HG03095 (cell line): ENCODE data around the gene ROBO2.

Source experiments
- ATAC-seq: cut with Tn5 transposase; IDR thresholded peaks from one replicate; pipeline ENCODE4 v1.9.1; 2021; ENCODE audit warnings: moderate library complexity; ENCODE audit not compliant: unreplicated experiment

Gene ROBO2

GRCh38 chr3:77051591-77051990, 11.7 kb downstream of the ROBO2 start:
- ATAC-seq, result no peak

DNA sequence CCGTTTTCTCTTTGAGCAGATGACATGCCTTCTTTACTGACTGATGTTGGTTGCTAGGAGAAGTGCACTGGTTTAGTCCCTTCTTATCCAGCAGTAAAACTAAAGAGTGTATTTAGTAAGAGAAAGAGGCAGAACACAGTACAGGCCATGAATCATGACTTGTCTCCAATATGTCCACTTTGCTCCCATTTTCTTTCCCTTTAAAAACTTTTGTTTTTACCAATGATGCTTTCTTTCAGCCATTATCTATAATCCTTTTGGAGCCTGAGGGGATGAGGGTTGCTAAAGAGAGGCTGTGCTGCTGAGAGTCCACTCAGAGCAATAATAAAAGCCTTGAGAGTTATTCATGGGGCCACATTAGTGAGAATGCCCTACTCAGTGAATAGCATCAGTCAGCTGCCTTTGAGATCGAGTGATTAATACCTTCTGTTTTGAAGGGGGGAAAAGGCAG, 12.2 kb downstream of the ROBO2 start:
- ATAC-seq, result no peak

- ATAC-seq, result no peak
Measured at GRCh38 chr3:77052733-77053670, 13.1 kb downstream of the ROBO2 start.

DNA sequence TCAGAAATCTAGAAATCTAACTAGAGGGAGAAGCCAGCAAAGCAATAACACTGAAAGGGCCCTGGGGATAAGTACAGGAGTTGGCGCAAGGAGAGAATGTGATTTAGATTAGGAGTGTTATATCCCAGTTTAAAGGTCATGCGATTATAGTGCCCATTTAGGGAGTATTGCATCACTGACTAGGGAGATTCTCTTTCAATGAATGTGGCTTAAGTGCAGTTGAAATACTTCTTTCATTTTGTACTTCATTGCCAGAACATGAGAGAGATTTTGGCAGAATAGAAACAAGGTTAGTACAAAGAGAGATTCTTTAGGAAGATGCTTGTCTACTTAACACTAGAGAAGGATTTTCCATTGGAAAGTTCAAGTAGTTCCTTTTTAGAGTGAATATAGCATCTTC, 13.9 kb downstream of the ROBO2 start:
- ATAC-seq, result no peak

DNA sequence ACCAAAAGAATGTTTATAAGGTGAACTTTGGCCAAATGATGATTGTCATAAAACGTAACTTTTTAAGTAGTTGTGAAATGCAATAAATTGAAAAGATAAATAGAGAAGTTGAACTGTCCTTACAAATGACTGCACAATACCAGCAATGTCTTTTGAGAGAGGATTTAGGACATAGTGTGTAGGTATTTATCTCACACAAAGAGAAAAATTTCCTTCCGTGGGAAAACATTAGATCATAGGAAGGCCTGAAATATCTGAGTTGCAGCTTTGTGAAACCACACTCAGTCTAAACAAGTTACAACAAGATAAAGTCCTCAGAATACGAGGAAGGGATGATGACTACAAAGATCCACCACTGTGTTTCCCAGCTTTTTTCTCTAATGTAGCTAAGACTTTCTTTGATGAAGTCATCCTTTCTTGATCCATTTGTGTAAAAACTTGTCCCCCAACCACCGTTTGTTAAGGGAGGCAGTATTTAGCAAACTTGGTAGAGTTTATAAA, 16.0 kb downstream of the ROBO2 start:
- ATAC-seq, result no peak

- no peak for ATAC-seq
Measured at GRCh38 chr3:77059354-77059753, 19.5 kb downstream of the ROBO2 start.

- no peak for ATAC-seq
Measured at GRCh38 chr3:77063423-77063822, 23.5 kb downstream of the ROBO2 start.

DNA sequence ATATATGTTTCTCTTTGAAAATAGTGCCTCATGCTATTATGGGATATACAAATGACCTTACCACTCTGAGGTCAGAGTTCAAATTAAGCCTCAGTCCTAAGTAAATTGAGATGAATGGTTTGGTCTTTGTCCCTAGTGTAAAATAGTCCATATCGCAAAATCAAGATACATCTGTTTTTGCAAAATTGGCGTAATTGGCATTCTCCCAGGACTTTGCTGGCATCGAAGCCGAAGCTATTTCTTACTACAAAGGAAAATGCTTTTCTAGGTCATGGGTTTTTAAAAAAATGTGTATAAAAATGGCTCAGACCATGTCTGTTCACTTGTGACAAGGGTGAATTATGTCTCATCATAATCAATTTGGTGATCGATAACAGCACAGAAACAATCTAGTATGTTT, 25.9 kb downstream of the ROBO2 start:
- ATAC-seq, result no peak

- ATAC-seq, result no peak
Measured at GRCh38 chr3:77066829-77067228, 26.9 kb downstream of the ROBO2 start.

GRCh38 chr3:77068808-77069207, 28.9 kb downstream of the ROBO2 start:
- no peak for ATAC-seq

DNA sequence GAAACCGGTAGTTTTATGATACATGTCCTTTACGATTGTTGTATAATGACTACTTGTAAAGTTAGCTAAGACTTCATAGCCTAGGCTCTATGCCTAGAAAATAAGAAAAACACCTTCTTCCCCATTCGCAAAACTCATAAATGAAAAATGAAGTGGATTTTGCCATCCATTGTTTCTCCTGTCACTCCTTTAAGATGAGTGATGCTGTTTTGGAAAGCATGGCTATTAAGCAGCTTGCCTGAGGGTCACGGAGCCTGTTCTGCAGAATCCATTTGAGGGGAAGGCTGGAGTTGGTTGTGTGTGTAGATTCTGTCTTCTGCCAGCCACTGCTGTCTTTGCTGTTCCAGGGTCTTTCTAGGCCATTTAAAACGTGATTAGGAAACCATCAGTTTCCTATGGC, 31.5 kb downstream of the ROBO2 start:
- ATAC-seq, result no peak

GRCh38 chr3:77071809-77072208, 31.9 kb downstream of the ROBO2 start:
- no peak for ATAC-seq

DNA sequence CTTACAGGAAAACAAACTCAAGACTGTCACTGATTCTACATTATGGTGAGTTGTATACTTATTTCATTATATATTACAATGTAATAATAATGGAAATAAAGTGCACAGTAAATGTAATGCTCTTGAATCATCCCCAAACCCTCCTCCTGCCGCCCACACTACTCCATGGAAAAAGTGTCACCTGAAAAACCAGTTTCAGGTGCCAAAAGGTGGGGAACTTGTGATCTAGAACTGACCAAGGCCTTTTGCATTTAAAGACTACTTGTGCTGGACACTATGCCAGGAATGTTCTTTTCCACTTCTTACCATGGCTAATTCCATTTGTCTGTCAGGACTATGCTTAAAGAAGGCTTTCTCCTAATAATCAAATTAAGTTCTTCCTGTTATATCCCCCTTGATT, 32.3 kb downstream of the ROBO2 start:
- ATAC-seq, result no peak

DNA sequence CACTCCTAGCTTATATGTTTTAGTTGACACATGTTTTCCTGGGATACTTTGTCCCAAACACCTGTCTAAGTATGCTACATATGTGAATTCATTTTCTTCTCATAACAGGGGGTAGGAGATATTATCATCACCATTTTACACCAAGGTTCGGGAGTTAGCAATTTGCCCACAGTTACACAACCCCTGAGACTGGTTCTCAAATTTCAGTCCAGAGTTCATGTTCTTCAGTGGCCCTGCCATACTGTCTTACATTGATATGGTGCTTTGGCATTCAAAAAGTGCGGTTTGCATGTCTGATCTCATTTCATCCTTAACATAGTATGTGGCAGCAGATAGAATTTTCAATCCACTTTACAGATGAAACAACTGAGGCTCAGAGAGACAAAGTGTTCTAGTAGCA, 38.4 kb downstream of the ROBO2 start:
- ATAC-seq, result no peak

DNA sequence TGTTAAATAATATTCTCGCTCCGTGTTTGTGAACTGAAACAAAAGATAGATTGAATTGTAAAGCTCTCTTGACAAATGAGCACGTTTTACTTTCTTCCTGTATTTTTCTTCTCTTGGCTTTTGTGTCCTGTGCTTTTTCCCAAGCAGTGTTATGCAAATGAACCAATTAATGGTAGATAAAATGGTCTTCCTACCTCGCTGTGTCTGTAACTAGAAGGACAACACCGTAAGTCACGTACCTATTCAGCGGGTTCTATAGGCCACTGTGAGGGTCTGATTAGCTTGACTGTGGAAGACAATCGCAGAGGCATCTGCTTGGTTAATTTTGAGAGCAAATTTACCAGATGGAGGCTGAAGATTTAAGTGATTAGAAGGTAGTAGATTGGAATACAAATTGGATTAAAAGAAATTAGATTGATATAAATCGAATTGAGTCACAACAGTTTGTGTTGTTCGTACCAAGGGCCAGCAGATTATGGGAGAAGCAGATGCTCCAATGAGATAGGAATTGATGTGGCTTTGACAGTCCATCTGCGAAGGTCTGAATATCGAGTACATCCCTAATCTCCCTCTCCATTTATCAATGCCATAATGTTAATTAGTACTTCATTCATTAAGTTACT, 40.2 kb downstream of the ROBO2 start:
- no peak for ATAC-seq

- no peak for ATAC-seq
Measured at GRCh38 chr3:77081240-77081661, 41.4 kb downstream of the ROBO2 start.

DNA sequence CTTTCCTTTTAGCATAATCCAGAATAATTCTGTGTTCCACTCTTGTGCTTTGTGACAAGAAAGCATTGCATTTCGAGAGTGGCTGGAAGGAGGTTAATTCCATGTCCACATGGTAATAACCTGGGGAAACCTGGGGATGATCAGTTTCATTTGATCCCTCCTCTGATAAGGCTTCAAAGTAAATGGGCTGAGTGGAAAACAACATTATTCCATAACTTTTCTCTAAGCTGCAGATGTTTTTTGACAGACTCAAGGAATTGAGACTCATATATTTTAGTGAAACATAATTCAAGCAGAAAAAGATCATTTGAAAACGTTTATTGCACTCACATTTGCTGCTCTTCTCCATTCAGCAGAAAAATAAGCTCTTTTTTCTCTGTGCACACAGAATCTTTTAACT, 44.6 kb downstream of the ROBO2 start:
- ATAC-seq, result no peak

- no peak for ATAC-seq
Measured at GRCh38 chr3:77086408-77086807, 46.5 kb downstream of the ROBO2 start.

- ATAC-seq, result no peak
Measured at GRCh38 chr3:77091809-77092208, 51.9 kb downstream of the ROBO2 start.

GRCh38 chr3:77093101-77093500, 53.2 kb downstream of the ROBO2 start:
- ATAC-seq, result no peak

DNA sequence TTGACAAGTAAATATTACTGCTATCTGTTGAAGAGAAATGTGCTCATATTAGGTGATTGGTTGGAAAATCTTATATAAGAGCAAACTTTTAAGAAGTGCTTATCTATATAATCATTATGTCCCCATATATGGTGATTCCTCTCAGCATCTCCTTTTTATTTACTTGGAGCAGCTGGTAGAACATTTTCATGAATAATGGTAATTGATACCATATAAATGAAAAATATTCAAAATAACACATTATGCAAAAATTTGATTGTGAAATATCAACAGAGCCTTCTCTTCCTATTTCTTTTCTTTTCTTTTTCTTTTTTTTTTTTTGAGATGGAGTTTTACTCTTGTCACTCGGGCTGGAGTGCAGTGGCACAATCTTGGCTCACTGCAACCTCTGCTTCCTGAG, 56.2 kb downstream of the ROBO2 start:
- no peak for ATAC-seq
